ENCODE results near the gene AHDC1. TPM values are rescaled to one million over a fixed set of nuclear protein-coding genes. Genes with fewer than 3 reads are reported as not detected.

Gene AHDC1
- total and polyA plus RNA-seq, 9 of the 15 experiments (the other 6 are each of a cell fraction or from before 2014, with no cell fraction given) = 0.21 to 36.4 (median 4.7) TPM

GRCh38 chr1:27542463-27543273 lies 61.3 kb downstream of the AHDC1 start (continued):
- TF ChIP-seq CBX3 (IDR thresholded peaks at IDR 0.05; ENCODE audit: borderline replicate concordance in 1 of 2, low read length in 2 of 2) (peak in 1 of 2 experiments; percentile 80; a peak in 2 of 3 replicates), ZNF507 (tag; conservative IDR thresholded peaks at IDR 0.05) (no peak; the same call in 1 of the 2 replicates), TOE1 (IDR thresholded peaks at IDR 0.05; ENCODE audit: borderline replicate concordance) (peak; percentile 92), TOE1 (CRISPR knock-in tag; IDR thresholded peaks at IDR 0.05; ENCODE audit: borderline replicate concordance, low read depth) (no peak), SREBF2 (CRISPR knock-in tag; IDR thresholded peaks at IDR 0.05) (no peak), PML (IDR thresholded peaks at IDR 0.05; ENCODE audit: low read length) (peak; percentile 98), THAP7 (CRISPR knock-in tag; IDR thresholded peaks at IDR 0.05) (no peak), HDGF (IDR thresholded peaks at IDR 0.05) (peak; percentile 88), FOXK1 (CRISPR knock-in tag; IDR thresholded peaks at IDR 0.05; ENCODE audit: borderline replicate concordance) (no peak; the same call in 1 of the 2 replicates), RNF2 (IDR thresholded peaks at IDR 0.05) (peak; percentile 96), ZNF174 (CRISPR knock-in tag; IDR thresholded peaks at IDR 0.05) (no peak), KLF10 (CRISPR knock-in tag; IDR thresholded peaks at IDR 0.05) (peak; percentile 75; the same call in 1 of the 2 replicates), KLF13 (tag; IDR thresholded peaks at IDR 0.05; ENCODE audit: borderline replicate concordance, low read depth) (peak; percentile 96), USF2 (CRISPR knock-in tag; IDR thresholded peaks at IDR 0.05) (no peak; the same call in 1 of the 2 replicates), ZBTB5 (IDR thresholded peaks at IDR 0.05) (no peak), CAMTA2 (CRISPR knock-in tag; conservative IDR thresholded peaks at IDR 0.05) (no peak), ZNF561 (CRISPR knock-in tag; conservative IDR thresholded peaks at IDR 0.05) (0 out of 2 replicates have a peak, but pooled peaks have one; percentile 10), PTTG1 (tag; IDR thresholded peaks at IDR 0.05; ENCODE audit: low read depth) (peak; percentile 94), IRF2 (CRISPR knock-in tag; IDR thresholded peaks at IDR 0.05) (no peak), GABPA (tag; conservative IDR thresholded peaks at IDR 0.05; ENCODE audit: low read depth) (peak; percentile 68), ETV5 (CRISPR knock-in tag; IDR thresholded peaks at IDR 0.05; ENCODE audit: low read depth) (peak; percentile 97), NR2C2 (CRISPR knock-in tag; IDR thresholded peaks at IDR 0.05) (peak; percentile 84), NR2C2 (tag; IDR thresholded peaks at IDR 0.05) (peak; percentile 96), PATZ1 (CRISPR knock-in tag; IDR thresholded peaks at IDR 0.05; ENCODE audit: borderline replicate concordance) (peak; percentile 93; the same call in 1 of the 2 replicates)

All from K562 (cell line).